ENCODE data around the gene JAKMIP2.
"Not testable (repeated sequence)": the region's sequence is repeated elsewhere in the genome, so short reads cannot be mapped to it uniquely, and the experiment has no call there.

The JAKMIP2 gene
- total RNA-seq: 4.1 to 13.8 reads per million in 2 experiments

GRCh38 chr5:147782110-147783028 is at the start of gene JAKMIP2:
Gene JAKMIP2, minus strand, starts transcription at chr5:147782728. Its CDS starts 110,922 bp downstream, at chr5:147671806.
- DNase-seq (ENCODE audit: low read depth): peak; percentile 42

GRCh38 chr5:147831465-147831864 is 48.9 kb upstream of the JAKMIP2 start, which contains the start of gene SPINK1:
Gene SPINK1, minus strand, starts transcription at chr5:147831671. Its CDS starts 94 bp downstream, at chr5:147831577.
- no peak for DNase-seq (ENCODE audit: low read depth)

GRCh38 chr5:147830035-147830434 is 47.5 kb upstream of the JAKMIP2 start:
- no peak for DNase-seq (ENCODE audit: low read depth)

GRCh38 chr5:147827017-147827416 is 44.5 kb upstream of the JAKMIP2 start:
- not testable (repeated sequence) for DNase-seq (ENCODE audit: low read depth)

GRCh38 chr5:147826361-147826760 is 43.8 kb upstream of the JAKMIP2 start:
- DNase-seq (ENCODE audit: low read depth): no peak

GRCh38 chr5:147822686-147823491 is 40.4 kb upstream of the JAKMIP2 start:
- peak; percentile 2 for DNase-seq (ENCODE audit: low read depth)

- DNase-seq (ENCODE audit: low read depth): not testable (repeated sequence)
These were observed 39.7 kb upstream of the JAKMIP2 start for GRCh38 chr5:147822222-147822621.

GRCh38 chr5:147821766-147822165 is 39.2 kb upstream of the JAKMIP2 start:
- DNase-seq (ENCODE audit: low read depth): no peak

GRCh38 chr5:147819261-147819770 is 36.8 kb upstream of the JAKMIP2 start:
- no peak for DNase-seq (ENCODE audit: low read depth)

GRCh38 chr5:147818290-147818689 is 35.8 kb upstream of the JAKMIP2 start:
- no peak for DNase-seq (ENCODE audit: low read depth)

- DNase-seq (ENCODE audit: low read depth): no peak
These were observed 31.2 kb upstream of the JAKMIP2 start for GRCh38 chr5:147813696-147814095.

- DNase-seq (ENCODE audit: low read depth): no peak
These were observed 27.5 kb upstream of the JAKMIP2 start for GRCh38 chr5:147809830-147810666.

GRCh38 chr5:147805030-147805454 is 22.5 kb upstream of the JAKMIP2 start:
- no peak for DNase-seq (ENCODE audit: low read depth)

GRCh38 chr5:147804334-147804733 is 21.8 kb upstream of the JAKMIP2 start:
- DNase-seq (ENCODE audit: low read depth): no peak

GRCh38 chr5:147803926-147804325 is 21.4 kb upstream of the JAKMIP2 start:
- no peak for DNase-seq (ENCODE audit: low read depth)

- DNase-seq (ENCODE audit: low read depth): not testable (repeated sequence)
These were observed 20.6 kb upstream of the JAKMIP2 start for GRCh38 chr5:147803161-147803560.

GRCh38 chr5:147801461-147801860 is 18.9 kb upstream of the JAKMIP2 start:
- DNase-seq (ENCODE audit: low read depth): no peak

- no peak for DNase-seq (ENCODE audit: low read depth)
These were observed 18.0 kb upstream of the JAKMIP2 start for GRCh38 chr5:147800491-147800890.

- DNase-seq (ENCODE audit: low read depth): no peak
These were observed 14.2 kb upstream of the JAKMIP2 start for GRCh38 chr5:147796556-147797308.

- no peak for DNase-seq (ENCODE audit: low read depth)
These were observed 8.7 kb upstream of the JAKMIP2 start for GRCh38 chr5:147791181-147791580.

- DNase-seq (ENCODE audit: low read depth): no peak
These were observed 7.3 kb upstream of the JAKMIP2 start for GRCh38 chr5:147789820-147790219.
